ENCODE measurements around the gene MLF1.

Gene MLF1

GRCh38 chr3:158631981-158632380 is 61.0 kb downstream of the MLF1 start:
- no peak overlapping the region for H3K4me3 ChIP-seq (ENCODE audit: low read depth, low read length)
- TF ChIP-seq, protein P1, sequence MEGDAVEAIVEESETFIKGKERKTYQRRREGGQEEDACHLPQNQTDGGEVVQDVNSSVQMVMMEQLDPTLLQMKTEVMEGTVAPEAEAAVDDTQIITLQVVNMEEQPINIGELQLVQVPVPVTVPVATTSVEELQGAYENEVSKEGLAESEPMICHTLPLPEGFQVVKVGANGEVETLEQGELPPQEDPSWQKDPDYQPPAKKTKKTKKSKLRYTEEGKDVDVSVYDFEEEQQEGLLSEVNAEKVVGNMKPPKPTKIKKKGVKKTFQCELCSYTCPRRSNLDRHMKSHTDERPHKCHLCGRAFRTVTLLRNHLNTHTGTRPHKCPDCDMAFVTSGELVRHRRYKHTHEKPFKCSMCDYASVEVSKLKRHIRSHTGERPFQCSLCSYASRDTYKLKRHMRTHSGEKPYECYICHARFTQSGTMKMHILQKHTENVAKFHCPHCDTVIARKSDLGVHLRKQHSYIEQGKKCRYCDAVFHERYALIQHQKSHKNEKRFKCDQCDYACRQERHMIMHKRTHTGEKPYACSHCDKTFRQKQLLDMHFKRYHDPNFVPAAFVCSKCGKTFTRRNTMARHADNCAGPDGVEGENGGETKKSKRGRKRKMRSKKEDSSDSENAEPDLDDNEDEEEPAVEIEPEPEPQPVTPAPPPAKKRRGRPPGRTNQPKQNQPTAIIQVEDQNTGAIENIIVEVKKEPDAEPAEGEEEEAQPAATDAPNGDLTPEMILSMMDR (conservative IDR thresholded peaks at IDR 0.05; ENCODE audit: low read depth, low read length) = no peak
- no peak for DNase-seq (ENCODE audit: low read depth)

- no peak overlapping the region for H3K4me3 ChIP-seq (ENCODE audit: low read depth, low read length)
- TF ChIP-seq, protein P1 (conservative IDR thresholded peaks at IDR 0.05; ENCODE audit: low read depth, low read length) = no peak
- no peak for DNase-seq (ENCODE audit: low read depth)
Measured at GRCh38 chr3:158640646-158641045, 69.7 kb downstream of the MLF1 start.

- H3K4me3 ChIP-seq (ENCODE audit: low read depth, low read length) = no peak overlapping the region
- DNase-seq (ENCODE audit: low read depth) = no peak
- TF ChIP-seq, protein P1 (conservative IDR thresholded peaks at IDR 0.05; ENCODE audit: low read depth, low read length) = no peak
Measured at GRCh38 chr3:158642005-158642404, 71.0 kb downstream of the MLF1 start.

GRCh38 chr3:158642474-158643210 is 71.6 kb downstream of the MLF1 start:
- H3K4me3 ChIP-seq (ENCODE audit: low read depth, low read length) = no peak overlapping the region
- TF ChIP-seq, protein P1 (conservative IDR thresholded peaks at IDR 0.05; ENCODE audit: low read depth, low read length) = no peak
- DNase-seq (ENCODE audit: low read depth) = no peak

- TF ChIP-seq, protein P1 (conservative IDR thresholded peaks at IDR 0.05; ENCODE audit: low read depth, low read length) = peak; percentile 96
- peak; percentile 98 for DNase-seq (ENCODE audit: low read depth)
- H3K4me3 ChIP-seq (ENCODE audit: low read depth, low read length) = peak within 1 kb of the TSS; percentile 99
Measured at GRCh38 chr3:158644345-158644908, 73.4 kb downstream of the MLF1 start, which contains the start of gene GFM1. TSS of gene GFM1 (plus strand) at chr3:158644527. CDS start at chr3:158644635, 108 bp downstream.

DNA sequence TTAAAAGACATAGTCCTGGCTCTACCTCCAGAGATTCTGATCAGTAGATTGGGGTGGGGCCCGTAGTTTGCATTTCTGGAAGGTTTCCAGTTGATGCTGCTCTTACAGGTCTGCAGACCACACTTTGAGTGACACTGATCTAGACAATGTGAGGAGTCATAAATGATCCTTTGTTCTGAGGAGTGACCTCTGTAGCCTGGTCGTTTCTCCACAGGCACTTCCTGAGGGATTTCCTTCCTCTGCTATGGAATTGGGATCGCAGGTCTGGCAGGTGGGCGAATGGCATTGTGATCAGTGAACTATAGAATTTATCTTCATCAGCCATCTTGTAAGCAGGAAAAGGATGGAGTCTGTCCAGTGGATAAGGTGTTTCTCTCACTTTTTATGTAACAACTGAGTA is 78.8 kb downstream of the MLF1 start:
- no peak for DNase-seq (ENCODE audit: low read depth)
- TF ChIP-seq, protein P1 (conservative IDR thresholded peaks at IDR 0.05; ENCODE audit: low read depth, low read length) = no peak
- no peak overlapping the region for H3K4me3 ChIP-seq (ENCODE audit: low read depth, low read length)

DNA sequence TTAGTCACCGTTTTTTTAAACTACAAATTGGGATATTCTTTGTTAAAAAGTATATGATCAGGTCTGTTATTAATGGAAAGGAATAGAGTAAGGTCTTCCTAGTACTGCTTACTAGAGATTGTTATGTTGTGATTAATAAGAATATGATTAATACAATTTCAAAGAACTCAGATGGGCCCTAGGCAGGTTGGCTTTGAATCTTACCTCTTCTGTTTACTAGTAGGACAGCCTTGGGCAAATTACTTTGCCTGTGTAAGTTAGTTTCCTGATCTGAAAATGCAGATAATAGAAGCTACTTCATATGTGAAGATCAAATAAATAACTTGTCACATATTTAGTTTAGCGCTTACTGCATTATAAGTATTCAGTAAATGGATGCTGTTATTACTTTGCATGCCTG is 80.2 kb downstream of the MLF1 start:
- no peak overlapping the region for H3K4me3 ChIP-seq (ENCODE audit: low read depth, low read length)
- DNase-seq (ENCODE audit: low read depth) = no peak

More for the DNA sequence above, 80.2 kb downstream of the MLF1 start:
- TF ChIP-seq, protein P1 (conservative IDR thresholded peaks at IDR 0.05; ENCODE audit: low read depth, low read length) = no peak

All from choroid plexus epithelial cell (primary cell).